ENCODE measurements around the gene KCNJ16. TPM values are rescaled to one million over a fixed set of nuclear protein-coding genes. Genes with fewer than 3 reads are reported as not detected.

The KCNJ16 gene
- total and polyA plus RNA-seq, 4 donors: 0.31 to 3.3 (median 0.67) TPM

DNA sequence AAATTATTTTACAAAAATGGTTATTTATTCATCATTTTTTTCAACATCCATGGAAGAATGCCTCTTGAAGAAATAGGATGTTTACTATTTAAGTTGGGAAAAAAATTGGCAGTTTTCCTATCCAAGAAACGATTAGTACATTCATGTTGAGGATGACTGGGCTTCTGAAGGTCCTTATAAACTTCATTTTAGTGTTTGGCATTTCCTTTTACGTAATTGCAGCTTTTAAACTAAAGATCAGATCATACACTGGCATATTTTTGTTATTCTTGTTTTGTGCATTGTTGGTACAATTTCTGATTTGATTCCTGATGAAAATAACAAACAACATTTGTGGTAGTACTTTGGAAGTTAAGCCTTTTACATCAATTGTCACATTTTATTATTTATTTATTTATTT, 11.5 kb downstream of the KCNJ16 start:
- Histone ChIP-seq H3K36me3 (ENCODE audit: control insufficient read depth in 4 of 4, insufficient read depth in 3 of 4, low read depth in 1 of 4, low read length in 3 of 4) (no peaks in the 10 kb centered on the region), H3K27ac (ENCODE audit: low read depth in 1 of 2, low read length in 2 of 2) (no peak overlapping the region), H3K9ac (ENCODE audit: low read depth in 1 of 2, low read length in 2 of 2) (no peak overlapping the region), H3K9me3 (ENCODE audit: control insufficient read depth in 4 of 4, low read length in 3 of 4) (no peaks in the 10 kb centered on the region), H3K27me3 (ENCODE audit: control insufficient read depth in 4 of 4, insufficient read depth in 4 of 4, low read length in 3 of 4) (peaks cover 0 to 7% (median 0%) of the 10 kb centered on the region in 4 donors), H3K4me1 (ENCODE audit: control insufficient read depth in 4 of 4, insufficient read depth in 4 of 4, low read length in 3 of 4) (no peaks in the 10 kb centered on the region), H3K4me3 (ENCODE audit: low read depth in 1 of 3, low read length in 3 of 3) (no peak overlapping the region)
- no peak for TF ChIP-seq YY1 (IDR thresholded peaks at IDR 0.05)
- TF ChIP-seq, protein P1, sequence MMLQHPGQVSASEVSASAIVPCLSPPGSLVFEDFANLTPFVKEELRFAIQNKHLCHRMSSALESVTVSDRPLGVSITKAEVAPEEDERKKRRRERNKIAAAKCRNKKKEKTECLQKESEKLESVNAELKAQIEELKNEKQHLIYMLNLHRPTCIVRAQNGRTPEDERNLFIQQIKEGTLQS (IDR thresholded peaks at IDR 0.05): no peak
- DNase-seq (ENCODE audit: low spot score): no peak
- WGBS: 68% methylated on average over 2 of the region's 2 CpGs

- DNase-seq (ENCODE audit: low spot score): no peak
- H3K27ac ChIP-seq (ENCODE audit: low read depth in 1 of 2, low read length in 2 of 2): no peak overlapping the region
- H3K4me3 ChIP-seq (ENCODE audit: low read depth in 1 of 3, low read length in 3 of 3): no peak overlapping the region
- H3K9me3 ChIP-seq (ENCODE audit: control insufficient read depth in 4 of 4, low read length in 3 of 4): no peaks in the 10 kb centered on the region
- no peaks in the 10 kb centered on the region for H3K4me1 ChIP-seq (ENCODE audit: control insufficient read depth in 4 of 4, insufficient read depth in 4 of 4, low read length in 3 of 4)
- WGBS: 51% methylated on average over 5 of the region's 5 CpGs
- TF ChIP-seq EGR1 (IDR thresholded peaks at IDR 0.05; ENCODE audit: low read depth in 2 of 2): no peak
- TF ChIP-seq, protein P1 (IDR thresholded peaks at IDR 0.05): no peak
- TF ChIP-seq SP1 (IDR thresholded peaks at IDR 0.05): no peak
- TF ChIP-seq NR2F2 (IDR thresholded peaks at IDR 0.05): no peak
- TF ChIP-seq ZBTB33 (IDR thresholded peaks at IDR 0.05): no peak
- TF ChIP-seq FOXA1 (IDR thresholded peaks at IDR 0.05): no peak
- no peaks in the 10 kb centered on the region for H3K36me3 ChIP-seq (ENCODE audit: control insufficient read depth in 4 of 4, insufficient read depth in 3 of 4, low read depth in 1 of 4, low read length in 3 of 4)
- H3K27me3 ChIP-seq (ENCODE audit: control insufficient read depth in 4 of 4, insufficient read depth in 4 of 4, low read length in 3 of 4): no peaks in the 10 kb centered on the region
- H3K9ac ChIP-seq (ENCODE audit: low read depth in 1 of 2, low read length in 2 of 2): no peak overlapping the region
Measured at GRCh38 chr17:70089513-70090148, 14.6 kb downstream of the KCNJ16 start.

DNA sequence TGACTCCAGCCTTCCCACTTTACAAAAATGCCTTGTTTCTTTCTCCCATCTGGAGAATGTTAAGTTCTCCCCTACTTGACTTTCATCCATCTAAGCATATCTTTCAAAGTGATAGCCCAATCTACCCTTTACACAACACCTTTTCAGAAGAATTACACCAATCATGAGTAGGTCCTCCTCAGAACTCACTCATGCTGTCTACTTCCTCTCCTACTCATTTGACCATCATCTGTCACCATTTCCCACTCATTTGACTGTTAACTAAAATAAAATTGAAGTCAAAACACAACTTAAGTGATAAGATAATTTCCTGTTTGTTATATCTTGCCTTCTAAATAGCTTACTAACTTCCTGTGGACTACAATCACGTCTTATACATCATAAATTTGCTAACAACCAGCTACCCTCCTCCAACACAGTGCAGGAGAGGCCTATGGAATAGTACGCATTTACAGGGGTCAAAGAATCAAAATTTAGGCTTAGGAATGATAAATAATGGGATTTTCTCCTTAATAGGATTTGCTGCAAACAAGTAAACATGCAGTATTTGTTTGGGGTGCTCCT, 16.1 kb downstream of the KCNJ16 start:
- no peak overlapping the region for H3K4me3 ChIP-seq (ENCODE audit: low read depth in 1 of 3, low read length in 3 of 3)
- H3K9ac ChIP-seq (ENCODE audit: low read depth in 1 of 2, low read length in 2 of 2): no peak overlapping the region
- no peaks in the 10 kb centered on the region for H3K36me3 ChIP-seq (ENCODE audit: control insufficient read depth in 4 of 4, insufficient read depth in 3 of 4, low read depth in 1 of 4, low read length in 3 of 4)
- H3K4me1 ChIP-seq (ENCODE audit: control insufficient read depth in 4 of 4, insufficient read depth in 4 of 4, low read length in 3 of 4): no peaks in the 10 kb centered on the region
- H3K27ac ChIP-seq (ENCODE audit: low read depth in 1 of 2, low read length in 2 of 2): no peak overlapping the region
- H3K9me3 ChIP-seq (ENCODE audit: control insufficient read depth in 4 of 4, low read length in 3 of 4): no peaks in the 10 kb centered on the region
- WGBS: 75% methylated on average over 2 of the region's 2 CpGs
- H3K27me3 ChIP-seq (ENCODE audit: control insufficient read depth in 4 of 4, insufficient read depth in 4 of 4, low read length in 3 of 4): no peaks in the 10 kb centered on the region
- TF ChIP-seq, protein P2, sequence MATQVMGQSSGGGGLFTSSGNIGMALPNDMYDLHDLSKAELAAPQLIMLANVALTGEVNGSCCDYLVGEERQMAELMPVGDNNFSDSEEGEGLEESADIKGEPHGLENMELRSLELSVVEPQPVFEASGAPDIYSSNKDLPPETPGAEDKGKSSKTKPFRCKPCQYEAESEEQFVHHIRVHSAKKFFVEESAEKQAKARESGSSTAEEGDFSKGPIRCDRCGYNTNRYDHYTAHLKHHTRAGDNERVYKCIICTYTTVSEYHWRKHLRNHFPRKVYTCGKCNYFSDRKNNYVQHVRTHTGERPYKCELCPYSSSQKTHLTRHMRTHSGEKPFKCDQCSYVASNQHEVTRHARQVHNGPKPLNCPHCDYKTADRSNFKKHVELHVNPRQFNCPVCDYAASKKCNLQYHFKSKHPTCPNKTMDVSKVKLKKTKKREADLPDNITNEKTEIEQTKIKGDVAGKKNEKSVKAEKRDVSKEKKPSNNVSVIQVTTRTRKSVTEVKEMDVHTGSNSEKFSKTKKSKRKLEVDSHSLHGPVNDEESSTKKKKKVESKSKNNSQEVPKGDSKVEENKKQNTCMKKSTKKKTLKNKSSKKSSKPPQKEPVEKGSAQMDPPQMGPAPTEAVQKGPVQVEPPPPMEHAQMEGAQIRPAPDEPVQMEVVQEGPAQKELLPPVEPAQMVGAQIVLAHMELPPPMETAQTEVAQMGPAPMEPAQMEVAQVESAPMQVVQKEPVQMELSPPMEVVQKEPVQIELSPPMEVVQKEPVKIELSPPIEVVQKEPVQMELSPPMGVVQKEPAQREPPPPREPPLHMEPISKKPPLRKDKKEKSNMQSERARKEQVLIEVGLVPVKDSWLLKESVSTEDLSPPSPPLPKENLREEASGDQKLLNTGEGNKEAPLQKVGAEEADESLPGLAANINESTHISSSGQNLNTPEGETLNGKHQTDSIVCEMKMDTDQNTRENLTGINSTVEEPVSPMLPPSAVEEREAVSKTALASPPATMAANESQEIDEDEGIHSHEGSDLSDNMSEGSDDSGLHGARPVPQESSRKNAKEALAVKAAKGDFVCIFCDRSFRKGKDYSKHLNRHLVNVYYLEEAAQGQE (IDR thresholded peaks at IDR 0.05): no peak
- no peak for TF ChIP-seq RAD21 (IDR thresholded peaks at IDR 0.05)
- DNase-seq (ENCODE audit: low spot score): no peak
